ENCODE results near the gene TMEM178B. TPM values are rescaled to one million over a fixed set of nuclear protein-coding genes. Genes with fewer than 3 reads are reported as not detected.

Gene TMEM178B
- total and polyA plus RNA-seq, 2 of the 13 experiments (the other 11 are each of a cell fraction or from before 2014, with no cell fraction given) = 0.01 to 0.02 TPM

DNA sequence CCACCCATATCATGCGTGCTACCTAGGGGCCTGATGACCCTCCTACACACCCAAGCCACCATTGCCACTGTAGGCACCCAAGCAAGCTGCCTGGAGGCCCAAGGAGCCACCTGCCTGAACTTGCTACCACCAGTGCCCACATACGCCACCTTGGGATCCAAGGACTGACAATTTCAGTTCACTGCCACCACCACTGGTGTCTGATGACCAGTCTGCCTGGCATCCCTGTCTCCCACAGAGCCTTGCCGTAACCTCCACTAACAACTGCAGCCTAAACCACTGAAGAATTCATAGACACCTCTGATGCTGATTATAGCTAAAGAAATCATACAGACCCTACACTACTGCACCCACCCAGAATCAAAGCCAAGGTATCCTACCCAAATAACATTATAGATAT is 58.8 kb downstream of the TMEM178B start:
- WGBS (ENCODE audit: low lambda C conversion rate) = 25% methylated on average over 2 of the region's 3 CpGs
- H3K27ac ChIP-seq (ENCODE audit: extremely low read length, insufficient read depth, low read length) = no peak overlapping the region
- in situ Hi-C loops (cut with HindIII; ENCODE audit: extremely low pct_ligation_motif_present, low pct_unique_long_range_greater_than_20kb) (no loop called here), intact Hi-C loops (cut with micrococcal nuclease; ENCODE audit: unreplicated experiment) (no loop called here)
- H3K36me3 ChIP-seq (replicated peaks in 1 of 2; ENCODE audit: control insufficient read depth in 1 of 2, insufficient read depth in 2 of 2, low read length in 2 of 2) = no peaks in the 10 kb centered on the region
- DNase-seq (ENCODE audit: low spot score) (no peak), ATAC-seq (no peak), FAIRE-seq (no peak)
- no peaks in the 10 kb centered on the region for H3K9me3 ChIP-seq (ENCODE audit: low read length)
- no peaks in the 10 kb centered on the region for H4K20me1 ChIP-seq (ENCODE audit: insufficient read depth, low read length)
- no peaks in the 10 kb centered on the region for H3K79me2 ChIP-seq (ENCODE audit: insufficient read depth, low read length)
- no TSS peak for BruUV-seq (replicated peaks)
- H2AFZ ChIP-seq (ENCODE audit: low read length) = no peak overlapping the region
- POLR2A ChIA-PET = no interaction called here
- no peaks in the 10 kb centered on the region for H3K4me1 ChIP-seq (ENCODE audit: insufficient read depth, low read length)
- H3K4me3 ChIP-seq (replicated peaks in 1 of 3; ENCODE audit: insufficient read depth in 1 of 3, low read depth in 2 of 3, low read length in 3 of 3) = no peak overlapping the region
- no peak overlapping the region for H3K4me2 ChIP-seq (ENCODE audit: low read depth, low read length)
- CTCF ChIA-PET (ENCODE audit: low intra/inter-chr PET ratio, low total read pairs) = no interaction called here
- H3K27me3 ChIP-seq (ENCODE audit: control insufficient read depth in 1 of 2, insufficient read depth in 2 of 2, low read length in 2 of 2) = no peaks in the 10 kb centered on the region
- H3K9ac ChIP-seq (ENCODE audit: insufficient read depth, low read depth, low read length) = no peak overlapping the region
- no peak for TF ChIP-seq ZNF816 (CRISPR knock-in tag; IDR thresholded peaks at IDR 0.05; ENCODE audit: borderline replicate concordance)
- TF ChIP-seq ZNF503 (CRISPR knock-in tag; IDR thresholded peaks at IDR 0.05) = no peak
- no peak for TF ChIP-seq AFF4 (CRISPR knock-in tag; IDR thresholded peaks at IDR 0.05)
- TF ChIP-seq FOXK2 (IDR thresholded peaks at IDR 0.05) = no peak
- TF ChIP-seq GATAD1 (CRISPR knock-in tag; IDR thresholded peaks at IDR 0.05) = no peak
- TF ChIP-seq, protein P1, sequence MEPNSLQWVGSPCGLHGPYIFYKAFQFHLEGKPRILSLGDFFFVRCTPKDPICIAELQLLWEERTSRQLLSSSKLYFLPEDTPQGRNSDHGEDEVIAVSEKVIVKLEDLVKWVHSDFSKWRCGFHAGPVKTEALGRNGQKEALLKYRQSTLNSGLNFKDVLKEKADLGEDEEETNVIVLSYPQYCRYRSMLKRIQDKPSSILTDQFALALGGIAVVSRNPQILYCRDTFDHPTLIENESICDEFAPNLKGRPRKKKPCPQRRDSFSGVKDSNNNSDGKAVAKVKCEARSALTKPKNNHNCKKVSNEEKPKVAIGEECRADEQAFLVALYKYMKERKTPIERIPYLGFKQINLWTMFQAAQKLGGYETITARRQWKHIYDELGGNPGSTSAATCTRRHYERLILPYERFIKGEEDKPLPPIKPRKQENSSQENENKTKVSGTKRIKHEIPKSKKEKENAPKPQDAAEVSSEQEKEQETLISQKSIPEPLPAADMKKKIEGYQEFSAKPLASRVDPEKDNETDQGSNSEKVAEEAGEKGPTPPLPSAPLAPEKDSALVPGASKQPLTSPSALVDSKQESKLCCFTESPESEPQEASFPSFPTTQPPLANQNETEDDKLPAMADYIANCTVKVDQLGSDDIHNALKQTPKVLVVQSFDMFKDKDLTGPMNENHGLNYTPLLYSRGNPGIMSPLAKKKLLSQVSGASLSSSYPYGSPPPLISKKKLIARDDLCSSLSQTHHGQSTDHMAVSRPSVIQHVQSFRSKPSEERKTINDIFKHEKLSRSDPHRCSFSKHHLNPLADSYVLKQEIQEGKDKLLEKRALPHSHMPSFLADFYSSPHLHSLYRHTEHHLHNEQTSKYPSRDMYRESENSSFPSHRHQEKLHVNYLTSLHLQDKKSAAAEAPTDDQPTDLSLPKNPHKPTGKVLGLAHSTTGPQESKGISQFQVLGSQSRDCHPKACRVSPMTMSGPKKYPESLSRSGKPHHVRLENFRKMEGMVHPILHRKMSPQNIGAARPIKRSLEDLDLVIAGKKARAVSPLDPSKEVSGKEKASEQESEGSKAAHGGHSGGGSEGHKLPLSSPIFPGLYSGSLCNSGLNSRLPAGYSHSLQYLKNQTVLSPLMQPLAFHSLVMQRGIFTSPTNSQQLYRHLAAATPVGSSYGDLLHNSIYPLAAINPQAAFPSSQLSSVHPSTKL (CRISPR knock-in tag; IDR thresholded peaks at IDR 0.05) = no peak
- no peak for TF ChIP-seq SKI (IDR thresholded peaks at IDR 0.05; ENCODE audit: partially characterized antibody)
- no peak for TF ChIP-seq ZSCAN29 (CRISPR knock-in tag; conservative IDR thresholded peaks at IDR 0.05)
- no peak for TF ChIP-seq U2AF1 (optimal IDR thresholded peaks at IDR 0.05; ENCODE audit: low read depth, low read length)
- TF ChIP-seq TFDP1 (CRISPR knock-in tag; IDR thresholded peaks at IDR 0.05; ENCODE audit: borderline replicate concordance) = no peak
- TF ChIP-seq ZBTB46 (CRISPR knock-in tag; IDR thresholded peaks at IDR 0.05; ENCODE audit: borderline replicate concordance) = no peak
- no peak for TF ChIP-seq HIVEP1 (CRISPR knock-in tag; IDR thresholded peaks at IDR 0.05)
- no peak for TF ChIP-seq ZNF788 (CRISPR knock-in tag; IDR thresholded peaks at IDR 0.05; ENCODE audit: borderline replicate concordance)

Measured in HepG2 (cell line).